ENCODE measurements around the gene MAD1L1. TPM values are rescaled to one million over a fixed set of nuclear protein-coding genes. Genes with fewer than 3 reads are reported as not detected.

Gene MAD1L1
- total and polyA plus RNA-seq, 2 of the 8 experiments (the other 6 are each of a cell fraction or from before 2014, with no cell fraction given), result 40.4 to 44.6 TPM

- Histone ChIP-seq H3K27ac (ENCODE audit: low read depth, low read length) (no peak overlapping the region; the same call in 1 of the 2 replicates), H2BK120ac (replicated peaks; ENCODE audit: low read depth, low read length) (no peak overlapping the region), H3K79me1 (ENCODE audit: low read depth, low read length) (no peaks in the 10 kb centered on the region; the same call in 1 of the 2 replicates), H3K23me2 (ENCODE audit: low read depth, low read length) (no peaks in the 10 kb centered on the region), H2BK12ac (ENCODE audit: low read depth, low read length) (no peak overlapping the region), H3K4ac (replicated peaks; ENCODE audit: insufficient read length, low read depth, low read length) (no peak overlapping the region), H2BK5ac (ENCODE audit: low read depth, low read length) (no peak overlapping the region), H4K20me1 (replicated peaks in 1 of 2; ENCODE audit: control insufficient read depth in 1 of 2, insufficient read depth in 2 of 2, low read length in 2 of 2) (peaks cover 4 to 5% of the 10 kb centered on the region in 2 experiments), H3K56ac (replicated peaks; ENCODE audit: insufficient read length, low read depth, low read length) (no peak overlapping the region), H3K4me2 (ENCODE audit: insufficient read depth in 1 of 2, low read depth in 2 of 2, low read length in 2 of 2) (no peak overlapping the region), H4K91ac (replicated peaks; ENCODE audit: insufficient read length, low read length) (no peak overlapping the region), H2BK15ac (ENCODE audit: low read length) (no peak overlapping the region), H2AFZ (ENCODE audit: low read length) (no peak overlapping the region), H3K36me3 (ENCODE audit: control insufficient read depth in 2 of 4, insufficient read depth in 4 of 4, low read length in 3 of 4) (no peaks in the 10 kb centered on the region; a peak in 1 of 8 replicates), H2BK20ac (ENCODE audit: low read length) (no peak overlapping the region), H3K9ac (replicated peaks in 1 of 4; ENCODE audit: extremely low read depth in 1 of 4, low read depth in 3 of 4, low read length in 3 of 4) (no peak overlapping the region), H3K79me2 (ENCODE audit: control insufficient read depth in 1 of 2, insufficient read depth in 2 of 2, low read length in 2 of 2) (no peaks in the 10 kb centered on the region), H3K4me3 (ENCODE audit: extremely low read depth in 1 of 4, insufficient read depth in 2 of 4, low read depth in 3 of 4, low read length in 4 of 4) (no peak overlapping the region), H3K27me3 (replicated peaks in 1 of 4; ENCODE audit: control insufficient read depth in 3 of 4, extremely low read depth in 1 of 4, insufficient read depth in 3 of 4, low read length in 3 of 4) (no peaks in the 10 kb centered on the region), H3K18ac (ENCODE audit: extremely low read depth, low read length) (no peak overlapping the region), H3K23ac (ENCODE audit: insufficient read length) (no peak overlapping the region), H3K14ac (ENCODE audit: insufficient read length) (no peak overlapping the region), H4K8ac (ENCODE audit: extremely low read depth, insufficient read depth, low read length) (no peak overlapping the region), H3K9me3 (ENCODE audit: insufficient read depth in 2 of 2, low read depth in 1 of 2, low read length in 1 of 2) (no peaks in the 10 kb centered on the region), H2AK5ac (ENCODE audit: low read depth, low read length) (no peak overlapping the region), H4K5ac (ENCODE audit: insufficient read length, low read depth, low read length) (no peak overlapping the region), H3K4me1 (replicated peaks in 1 of 4; ENCODE audit: control insufficient read depth in 3 of 4, insufficient read depth in 4 of 4, low read length in 3 of 4) (no peaks in the 10 kb centered on the region; a peak in 1 of 7 replicates)
- ChIA-PET POLR2A (ENCODE audit: partially characterized antibody) (no interaction called here), CTCF (ENCODE audit: partially characterized antibody) (interaction anchor here (1.2 to 2.0 kb wide), 2 partner anchors 9 to 365 kb away, joined by 3 to 6 read pairs; no protein-coding TSS in a partner anchor)
- no peak for DNase-seq (ENCODE audit: low read depth in 1 of 2, low spot score in 2 of 2)
- WGBS, 2 experiments (ENCODE audit: extremely low coverage in 1 of 2, insufficient coverage in 1 of 2, insufficient read length in 1 of 2, insufficient replicate concordance in 2 of 2, low coverage in 1 of 2, low lambda C conversion rate in 2 of 2, missing lambda C conversion rate in 1 of 2), result 92% methylated on average over 25 of the region's 26 CpGs; no CpG with 5 or more reads in 1 of the 2 experiments
- FAIRE-seq, result no peak
- no peak for TF ChIP-seq GTF2F1 (IDR thresholded peaks at IDR 0.05; ENCODE audit: borderline replicate concordance, low read depth, low read length)
Observed at GRCh38 chr7:1844336-1844950, 388.3 kb downstream of the MAD1L1 start.
